ENCODE data around the gene UGT1A8. TPM values are rescaled to one million over a fixed set of nuclear protein-coding genes. Genes with fewer than 3 reads are reported as not detected.

The UGT1A8 gene
- total and polyA plus RNA-seq, 12 donors: 0.11 TPM; not detected in 11

- 73 to 88% methylated on average over 5 of the region's 5 CpGs for WGBS, 2 donors
- no peak for DNase-seq
Measured at GRCh38 chr2:233681521-233682099, 64.2 kb downstream of the UGT1A8 start, which contains the start of gene UGT1A7. TSS of gene UGT1A7 (plus strand) at chr2:233681901. CDS start at chr2:233681938, 37 bp downstream.

GRCh38 chr2:233684640-233685039, 67.2 kb downstream of the UGT1A8 start:
- Histone ChIP-seq H3K27ac (no peak overlapping the region), H3K36me3 (no peaks in the 10 kb centered on the region), H3K9me3 (no peaks in the 10 kb centered on the region), H3K4me1 (no peaks in the 10 kb centered on the region), H3K27me3 (peaks cover 0 to 9% (median 0%) of the 10 kb centered on the region in 7 donors), H3K4me3 (no peak overlapping the region)
- ATAC-seq (no peak), DNase-seq (no peak)
- intact Hi-C loops (cut with DNase I): no loop called here
- WGBS, 2 donors: 67 to 69% methylated on average over 1 of the region's 1 CpG
- no peak for TF ChIP-seq CTCF (IDR thresholded peaks at IDR 0.05)

More at GRCh38 chr2:233681521-233682099, 64.2 kb downstream of the UGT1A8 start, which contains the start of gene UGT1A7:
- no peak for TF ChIP-seq CTCF (IDR thresholded peaks at IDR 0.05)
- intact Hi-C loops (cut with DNase I): no loop called here
- Histone ChIP-seq H3K27ac (no peak within 1 kb of the TSS), H3K4me1 (no peaks in the 10 kb centered on the region), H3K9me3 (no peaks in the 10 kb centered on the region), H3K4me3 (no peak within 1 kb of the TSS), H3K36me3 (no peaks in the 10 kb centered on the region), H3K27me3 (peaks cover 0 to 29% (median 0%) of the 10 kb centered on the region in 7 donors)
- no peak for ATAC-seq

DNA sequence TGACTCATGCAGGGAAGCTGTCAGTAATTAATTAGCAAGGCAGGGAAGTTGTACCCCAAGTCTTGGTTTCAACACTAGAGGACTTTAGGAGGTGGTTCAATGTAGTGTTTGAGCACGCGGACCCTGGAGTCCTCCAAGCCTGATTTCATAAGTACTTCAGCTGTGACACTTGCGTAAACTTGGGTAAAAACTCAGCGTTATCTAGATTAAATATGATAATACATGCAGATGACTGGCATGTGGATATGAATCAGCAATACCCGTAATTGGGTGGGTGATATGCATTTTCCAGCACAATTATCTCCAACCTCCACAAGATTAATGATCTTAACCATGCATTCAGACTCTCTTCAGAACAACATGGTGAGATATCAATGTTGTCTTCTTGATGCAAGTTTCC, 69.5 kb downstream of the UGT1A8 start:
- H3K4me1 ChIP-seq: no peaks in the 10 kb centered on the region
- no peaks in the 10 kb centered on the region for H3K9me3 ChIP-seq
- intact Hi-C loops (cut with DNase I): no loop called here
- DNase-seq: no peak
- no peak overlapping the region for H3K4me3 ChIP-seq
- H3K27me3 ChIP-seq: peaks cover 0 to 8% (median 0%) of the 10 kb centered on the region in 7 donors
- no peak for TF ChIP-seq CTCF (IDR thresholded peaks at IDR 0.05)
- 79 to 81% methylated on average over 5 of the region's 5 CpGs for WGBS, 2 donors
- no peaks in the 10 kb centered on the region for H3K36me3 ChIP-seq
- ATAC-seq: no peak
- H3K27ac ChIP-seq: no peak overlapping the region

- H3K36me3 ChIP-seq: no peaks in the 10 kb centered on the region
- H3K27me3 ChIP-seq: peaks cover 0 to 10% (median 0%) of the 10 kb centered on the region in 7 donors
- no peaks in the 10 kb centered on the region for H3K4me1 ChIP-seq
- DNase-seq (no peak), ATAC-seq (no peak)
- WGBS, 2 donors: 77 to 82% methylated on average over 5 of the region's 5 CpGs
- no peak overlapping the region for H3K27ac ChIP-seq
- TF ChIP-seq CTCF (IDR thresholded peaks at IDR 0.05): no peak
- intact Hi-C loops (cut with DNase I): no loop called here
- H3K4me3 ChIP-seq: no peak overlapping the region
- H3K9me3 ChIP-seq: no peaks in the 10 kb centered on the region
Measured at GRCh38 chr2:233688341-233688740, 70.9 kb downstream of the UGT1A8 start.

Data from heart right ventricle (tissue), 16 donors.